Suppressor macrophage treated with lipopolysaccharide for 4 hours (primary cell): ENCODE results near the gene USP11.
"Not testable (repeated sequence)": the region's sequence is repeated elsewhere in the genome, so short reads cannot be mapped to it uniquely, and the experiment has no call there.

Experiments used
- DNase-seq: peaks from one replicate; pipeline ENCODE4 v3.0.0-alpha.2; 2020

USP11 gene

DNA sequence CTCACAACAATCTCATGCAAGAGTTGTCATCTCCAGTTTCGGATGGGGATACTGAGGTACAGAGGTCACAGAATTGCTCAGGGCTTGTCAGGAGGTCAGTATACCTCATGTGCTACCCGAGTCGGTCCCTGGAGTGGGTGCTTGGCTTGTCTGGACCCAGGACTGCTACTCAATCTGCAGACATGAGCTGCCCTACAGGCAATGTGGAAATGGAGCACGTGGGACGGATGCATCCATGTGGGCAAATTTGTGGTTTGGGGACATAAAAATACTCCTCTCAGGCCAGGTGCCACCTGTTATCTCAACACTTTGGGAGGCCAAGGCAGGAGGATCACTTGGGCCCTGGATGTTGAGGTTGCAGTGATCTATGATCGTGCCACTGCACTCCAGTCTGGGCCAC lies 15.8 kb downstream of the USP11 start:
- no peak for DNase-seq

DNA sequence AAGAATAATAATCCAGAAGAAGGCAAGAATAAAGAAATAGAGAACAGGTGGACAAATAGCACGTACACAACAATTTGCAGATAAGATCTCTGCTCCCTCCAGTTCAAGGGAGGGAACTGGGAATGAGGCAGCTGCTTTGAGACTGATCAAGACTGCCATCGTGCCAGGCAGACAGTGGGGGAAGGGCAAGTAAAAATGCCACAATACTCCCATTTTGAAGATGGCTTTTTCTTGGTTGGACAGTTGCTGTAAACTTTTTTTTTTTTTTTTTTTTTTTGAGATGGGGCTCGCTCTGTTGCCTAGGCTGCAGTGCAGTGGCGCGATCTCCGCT lies 17.2 kb downstream of the USP11 start:
- no peak for DNase-seq

DNA sequence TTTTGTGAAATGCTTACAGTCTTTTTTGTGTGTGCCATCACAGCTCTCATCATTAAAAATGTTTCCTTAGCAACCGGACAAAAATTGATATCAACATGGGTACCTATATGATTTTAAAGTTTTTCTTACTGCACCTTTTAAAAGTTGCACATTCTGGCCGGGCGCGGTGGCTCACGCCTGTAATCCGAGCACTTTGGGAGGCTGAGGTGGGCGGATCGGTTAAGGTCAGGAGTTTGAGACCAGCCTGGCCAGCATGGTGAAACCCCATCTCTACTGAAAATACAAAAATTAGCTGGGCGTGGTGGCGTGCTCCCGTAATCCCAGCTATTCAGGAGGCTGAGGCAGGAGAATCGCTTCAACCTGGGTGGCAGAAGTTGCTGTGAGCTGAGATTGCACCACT lies 24.8 kb downstream of the USP11 start:
- DNase-seq, result not testable (repeated sequence)

- peak; percentile 69 for DNase-seq
Measured at GRCh38 chrX:47264483-47265173, 31.8 kb downstream of the USP11 start.

- DNase-seq, result no peak
Measured at GRCh38 chrX:47266643-47267042, 33.8 kb downstream of the USP11 start.

GRCh38 chrX:47272013-47272408 lies 39.2 kb downstream of the USP11 start:
- no peak for DNase-seq

DNA sequence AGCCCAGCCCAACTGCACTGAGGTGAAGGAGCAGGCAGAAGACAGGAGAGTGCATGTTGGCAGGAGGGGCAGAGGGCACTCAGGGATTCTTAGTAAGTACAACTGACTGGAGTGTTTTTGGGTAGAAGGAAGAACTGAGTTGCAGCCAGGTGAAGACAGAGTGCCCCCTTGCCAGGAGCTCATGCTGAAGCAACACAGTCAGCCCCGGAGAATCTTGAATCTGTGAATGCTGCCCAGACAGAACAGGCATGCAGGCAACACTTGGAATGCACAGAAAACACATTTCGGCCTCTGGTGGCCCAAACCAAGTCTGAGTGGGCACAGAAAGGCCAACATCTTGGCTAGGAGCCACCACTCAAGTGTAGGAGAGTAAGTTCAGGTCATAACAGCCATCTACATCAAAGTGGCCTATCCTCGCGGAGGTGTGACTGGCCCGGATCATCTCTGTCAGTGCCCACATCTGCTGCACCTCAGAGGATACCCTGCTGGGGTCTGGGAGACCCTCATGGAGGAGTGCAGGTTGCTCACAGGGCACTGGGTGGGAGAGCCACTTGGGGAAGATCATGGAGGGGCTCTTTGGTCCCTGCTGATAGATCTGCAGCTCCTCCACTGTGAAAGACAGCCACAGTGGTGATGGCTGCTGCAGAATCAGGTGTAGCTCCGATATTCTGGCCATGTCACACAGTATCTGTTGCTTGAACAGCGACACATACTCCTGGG lies 40.4 kb downstream of the USP11 start:
- no peak for DNase-seq

- DNase-seq, result no peak
Measured at GRCh38 chrX:47278691-47279090, 45.9 kb downstream of the USP11 start.

DNA sequence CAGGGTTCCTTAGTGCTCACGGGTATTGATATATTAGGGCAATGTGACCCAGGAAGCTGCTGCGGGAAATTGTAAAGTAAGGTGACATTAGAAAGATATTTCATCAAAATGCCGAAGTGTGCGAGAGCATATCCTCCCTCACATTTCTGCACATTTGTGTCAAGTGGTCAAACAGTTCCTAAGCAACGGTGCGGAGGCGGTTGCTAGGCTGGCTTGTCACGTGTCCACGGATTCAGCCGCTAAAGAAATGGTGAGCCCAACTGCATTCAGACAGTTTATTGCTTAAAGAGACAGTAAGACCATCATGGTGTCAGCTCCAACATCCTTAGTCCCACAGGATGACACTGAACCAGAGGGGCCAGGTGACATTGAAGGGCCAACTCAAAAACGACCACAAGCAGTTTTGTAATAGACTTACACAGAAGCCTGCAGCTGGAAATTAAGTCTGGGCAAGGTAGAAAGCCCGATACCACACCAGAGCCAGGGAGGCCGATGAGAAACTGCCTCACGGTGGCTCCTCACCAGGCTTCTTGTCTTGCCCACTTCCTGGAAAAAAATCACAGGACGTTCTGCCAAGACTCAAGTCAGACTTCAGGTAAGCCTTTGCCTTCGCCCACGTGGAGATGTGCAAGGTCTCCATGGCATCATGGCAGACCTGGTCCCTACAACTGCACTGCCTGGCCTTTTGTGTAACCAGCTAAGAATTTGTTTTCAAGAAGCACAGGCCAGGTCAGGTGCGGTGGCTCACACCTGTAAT lies 50.4 kb downstream of the USP11 start:
- DNase-seq, result no peak

DNA sequence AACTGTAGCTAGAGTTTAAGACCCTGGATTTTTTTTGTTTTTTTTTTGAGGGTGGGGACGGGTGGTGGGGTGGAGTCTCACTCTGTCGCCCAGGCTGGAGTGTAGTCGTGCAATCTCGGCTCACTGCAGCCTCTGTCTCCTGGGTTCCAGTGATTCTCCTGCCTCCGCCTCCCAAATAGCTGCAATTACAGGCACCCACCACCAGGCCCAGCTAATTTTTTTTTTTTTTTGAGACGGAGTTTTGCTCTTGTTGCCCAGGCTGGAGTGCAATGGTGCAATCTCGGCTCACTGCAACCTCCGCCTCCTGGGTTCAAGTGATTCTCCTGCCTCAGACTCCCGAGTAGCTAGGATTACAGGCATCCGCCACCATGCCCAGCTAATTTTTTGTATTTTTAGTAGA lies 51.8 kb downstream of the USP11 start:
- DNase-seq, result not testable (repeated sequence)

DNA sequence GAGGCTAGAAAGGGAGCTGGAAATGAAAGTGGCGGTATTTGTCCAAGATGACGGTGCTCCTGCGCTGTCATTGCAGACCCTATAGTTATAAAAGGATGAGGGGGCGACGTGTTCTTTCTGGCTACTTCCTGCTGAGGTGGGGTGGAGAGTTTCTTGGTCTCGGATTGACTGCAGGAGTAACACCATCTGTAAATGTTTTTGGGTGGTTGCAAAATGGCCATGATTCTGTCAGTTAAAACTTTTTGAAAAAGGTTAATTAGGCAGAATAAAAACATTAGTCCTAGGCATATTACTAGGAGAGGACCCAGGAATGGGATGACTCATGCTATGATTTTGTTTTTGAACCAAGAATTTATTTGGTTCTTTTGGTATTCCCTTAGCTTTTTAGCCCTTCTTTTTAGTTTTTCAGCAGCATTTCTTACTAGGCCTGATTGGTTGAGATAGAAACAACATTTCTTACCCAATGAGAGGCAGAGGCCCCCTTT lies 53.1 kb downstream of the USP11 start:
- no peak for DNase-seq

- DNase-seq, result no peak
Measured at GRCh38 chrX:47293106-47293505, 60.3 kb downstream of the USP11 start.

GRCh38 chrX:47296766-47297365 lies 64.1 kb downstream of the USP11 start:
- no peak for DNase-seq

GRCh38 chrX:47297874-47298273 lies 65.1 kb downstream of the USP11 start:
- peak; percentile 10 for DNase-seq
